ENCODE data around the gene STAM.

Gene STAM

DNA sequence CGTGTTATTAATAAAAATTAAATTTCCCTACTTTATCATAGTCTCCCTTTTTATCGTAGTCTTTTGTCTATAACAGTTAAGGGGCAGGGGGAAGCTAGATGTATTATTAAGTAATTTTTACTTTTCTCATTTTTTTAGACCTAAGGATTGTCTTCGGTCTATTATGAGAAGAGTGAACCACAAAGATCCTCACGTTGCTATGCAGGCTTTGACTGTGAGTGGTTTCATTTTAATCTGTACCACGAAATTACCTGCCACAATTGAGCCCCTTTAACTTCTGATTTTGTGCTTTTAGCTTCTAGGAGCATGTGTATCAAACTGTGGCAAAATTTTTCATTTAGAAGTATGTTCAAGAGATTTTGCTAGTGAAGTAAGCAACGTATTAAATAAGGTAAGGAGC lies 40.6 kb downstream of the STAM start:
- no peak overlapping the region for H3K4me3 ChIP-seq (replicated peaks; ENCODE audit: low read depth, low read length)
- no peak for DNase-seq (ENCODE audit: low read depth)
- TF ChIP-seq CTCF (IDR thresholded peaks at IDR 0.05; ENCODE audit: low read length, missing control alignments), result no peak

DNA sequence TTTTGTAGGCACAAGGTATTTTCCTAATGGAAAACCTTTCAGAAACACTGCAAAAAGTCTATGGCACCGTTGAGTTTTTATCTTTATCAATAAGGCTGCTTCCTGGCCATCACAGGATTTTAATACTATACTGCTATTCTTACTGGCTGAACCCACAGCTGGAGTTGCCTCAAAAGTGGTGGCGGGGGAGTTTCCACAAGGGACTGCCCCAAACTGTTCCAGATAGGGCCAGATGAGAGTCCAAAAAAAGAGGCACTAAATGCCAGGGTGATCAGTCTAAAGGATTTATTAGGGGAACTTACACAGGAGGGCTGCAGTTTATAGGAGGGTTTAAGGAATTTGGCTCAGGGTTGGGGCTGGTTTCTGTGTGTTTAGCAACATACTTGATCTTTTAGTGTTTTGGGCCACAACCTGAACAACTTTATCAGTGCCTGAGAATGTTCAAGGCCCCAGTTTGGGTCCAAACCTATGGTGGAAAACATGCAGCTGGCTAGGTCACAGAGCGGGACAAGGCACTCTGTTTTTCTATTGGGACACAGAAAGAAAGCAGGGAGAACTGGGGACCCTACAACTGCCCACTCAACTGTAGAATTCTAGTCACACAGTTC lies 41.4 kb downstream of the STAM start:
- H3K4me3 ChIP-seq (replicated peaks; ENCODE audit: low read depth, low read length), result no peak overlapping the region
- no peak for TF ChIP-seq CTCF (IDR thresholded peaks at IDR 0.05; ENCODE audit: low read length, missing control alignments)
- DNase-seq (ENCODE audit: low read depth), result no peak

- H3K4me3 ChIP-seq (replicated peaks; ENCODE audit: low read depth, low read length), result no peak overlapping the region
- no peak for DNase-seq (ENCODE audit: low read depth)
- TF ChIP-seq CTCF (IDR thresholded peaks at IDR 0.05; ENCODE audit: low read length, missing control alignments), result no peak
Observed at GRCh38 chr10:17687117-17687831, 43.3 kb downstream of the STAM start.

DNA sequence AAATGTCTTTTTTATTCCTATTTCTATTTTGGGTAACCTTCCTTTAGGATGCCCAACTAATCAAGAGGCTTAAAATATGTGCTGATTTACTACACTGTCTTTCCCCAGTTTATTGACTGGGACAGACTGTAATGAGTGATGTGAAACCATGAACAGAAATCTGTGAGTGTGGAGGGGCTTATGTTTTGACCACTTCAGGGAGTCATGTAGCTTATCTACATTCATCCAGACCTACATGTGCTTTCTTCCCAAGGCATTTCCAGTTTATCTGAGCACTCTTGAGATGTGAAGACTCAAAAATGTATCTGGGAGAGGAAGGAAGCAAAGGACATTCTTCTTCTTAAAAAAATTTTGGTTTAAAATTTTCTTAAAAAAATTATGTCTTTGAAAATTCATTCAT lies 45.2 kb downstream of the STAM start:
- no peak for DNase-seq (ENCODE audit: low read depth)

GRCh38 chr10:17693009-17693408 lies 49.1 kb downstream of the STAM start:
- no peak for DNase-seq (ENCODE audit: low read depth)
- no peak for TF ChIP-seq CTCF (IDR thresholded peaks at IDR 0.05; ENCODE audit: low read length, missing control alignments)
- H3K4me3 ChIP-seq (replicated peaks; ENCODE audit: low read depth, low read length), result no peak overlapping the region

More for the DNA sequence above, 45.2 kb downstream of the STAM start:
- H3K4me3 ChIP-seq (replicated peaks; ENCODE audit: low read depth, low read length), result no peak overlapping the region
- TF ChIP-seq CTCF (IDR thresholded peaks at IDR 0.05; ENCODE audit: low read length, missing control alignments), result no peak

DNA sequence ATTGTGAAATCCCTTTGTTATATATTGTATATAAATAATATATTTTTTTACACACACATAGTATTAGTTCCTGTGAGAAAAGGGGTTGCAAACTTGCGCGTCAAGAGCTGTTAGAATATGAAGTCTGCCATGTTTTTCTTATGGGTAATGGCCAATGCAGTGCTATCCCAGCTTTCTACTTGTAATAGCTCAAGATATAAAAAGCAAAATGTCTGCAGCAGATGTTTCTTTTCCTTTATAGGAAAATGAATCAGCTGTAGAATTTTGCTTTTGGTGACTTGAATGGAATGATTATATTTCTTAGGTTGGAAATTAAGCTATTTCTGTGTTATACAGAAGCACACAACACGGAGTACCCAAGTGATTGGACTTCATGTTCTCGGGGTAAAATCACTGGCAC lies 54.7 kb downstream of the STAM start:
- DNase-seq (ENCODE audit: low read depth), result no peak
- no peak for TF ChIP-seq CTCF (IDR thresholded peaks at IDR 0.05; ENCODE audit: low read length, missing control alignments)
- H3K4me3 ChIP-seq (replicated peaks; ENCODE audit: low read depth, low read length), result no peak overlapping the region

DNA sequence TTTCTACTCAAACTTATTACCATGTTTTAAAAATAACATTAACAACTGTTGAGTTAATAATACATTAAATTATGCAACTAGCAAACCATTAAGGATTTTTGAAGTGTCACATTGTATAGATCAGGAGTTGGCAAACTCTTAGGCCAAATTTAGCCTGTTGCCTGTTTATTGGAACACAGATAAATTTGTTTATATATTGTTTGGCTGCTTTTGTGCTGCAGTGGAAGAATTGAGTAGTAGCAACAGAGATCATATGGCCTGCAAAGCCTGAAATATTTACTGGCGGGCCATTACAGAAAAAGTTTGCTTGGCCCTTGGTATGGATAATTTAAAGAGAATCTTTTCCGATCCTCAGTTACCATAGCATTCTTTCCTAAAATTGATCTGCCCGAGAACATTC lies 57.4 kb downstream of the STAM start:
- no peak for DNase-seq (ENCODE audit: low read depth)
- no peak overlapping the region for H3K4me3 ChIP-seq (replicated peaks; ENCODE audit: low read depth, low read length)
- no peak for TF ChIP-seq CTCF (IDR thresholded peaks at IDR 0.05; ENCODE audit: low read length, missing control alignments)
